NCI-H146 treated with DMSO at 0.1 percent for 48 hours (cell line): ENCODE results near the gene AFAP1L2.
"Not testable (repeated sequence)": the region's sequence is repeated elsewhere in the genome, so short reads cannot be mapped to it uniquely, and the experiment has no call there.

Source experiments
- DNase-seq: peaks from one replicate; lab custom pipeline; 2025; ENCODE audit not compliant: unreplicated experiment; lab: John Stamatoyannopoulos, UW

AFAP1L2 gene

DNA sequence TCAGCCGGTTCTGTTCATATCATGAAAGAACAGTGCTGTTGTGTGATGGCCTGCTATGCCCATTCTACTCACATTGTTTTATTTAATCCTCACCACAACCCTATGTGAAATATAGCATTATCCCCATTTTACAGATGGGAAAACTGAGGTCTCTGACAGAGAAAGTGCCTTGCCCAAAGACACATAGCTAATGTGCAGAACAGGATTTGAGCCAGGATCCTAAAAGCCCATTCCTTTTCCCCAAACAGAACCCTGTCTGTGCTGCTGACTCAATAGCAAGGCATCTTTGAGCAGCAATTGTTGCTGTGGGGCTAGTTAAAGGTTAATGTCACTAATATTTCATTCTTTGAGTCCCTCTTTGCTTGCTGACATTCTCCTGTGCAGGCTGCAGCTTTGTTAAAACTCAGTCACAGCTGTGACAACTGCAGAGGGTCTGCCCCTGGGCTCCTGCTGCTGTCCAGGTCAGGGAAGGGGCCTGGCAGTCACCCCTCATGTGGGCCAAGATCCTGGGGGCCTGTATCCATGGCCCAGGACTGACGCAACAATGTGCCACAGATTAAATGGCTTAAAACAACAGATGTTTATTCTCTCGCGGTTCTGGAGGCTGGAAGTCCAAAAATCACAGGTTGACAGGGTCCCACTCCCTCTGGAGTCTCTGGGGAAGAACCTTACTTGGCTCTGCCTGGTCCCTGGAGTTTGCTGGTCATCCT is 40.4 kb downstream of the AFAP1L2 start:
- DNase-seq = no peak

DNA sequence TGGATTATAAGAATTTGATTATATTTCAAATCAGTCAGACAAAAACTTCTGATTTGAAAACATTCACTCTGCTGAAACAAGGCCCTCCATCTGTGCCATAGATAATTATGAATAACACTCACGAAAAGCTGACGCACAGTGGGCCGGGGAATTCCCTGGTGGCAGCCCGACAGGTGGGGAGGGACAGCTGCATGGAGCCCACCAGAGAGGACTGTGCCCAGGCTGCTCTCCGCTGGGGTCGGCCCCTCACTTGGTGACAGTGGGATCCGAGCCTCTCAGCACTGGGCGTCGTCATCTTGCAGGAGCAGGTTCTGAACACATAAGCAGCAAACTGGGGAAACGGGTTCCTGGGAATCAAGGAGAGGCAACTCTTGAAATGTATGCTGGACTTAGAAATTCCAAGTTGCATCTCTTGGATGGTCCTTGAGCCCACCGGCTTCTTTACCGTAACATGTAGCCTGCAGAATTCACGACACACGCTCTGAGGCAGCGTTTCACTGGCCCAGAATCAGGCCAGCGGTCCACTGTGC is 41.4 kb downstream of the AFAP1L2 start:
- no peak for DNase-seq

DNA sequence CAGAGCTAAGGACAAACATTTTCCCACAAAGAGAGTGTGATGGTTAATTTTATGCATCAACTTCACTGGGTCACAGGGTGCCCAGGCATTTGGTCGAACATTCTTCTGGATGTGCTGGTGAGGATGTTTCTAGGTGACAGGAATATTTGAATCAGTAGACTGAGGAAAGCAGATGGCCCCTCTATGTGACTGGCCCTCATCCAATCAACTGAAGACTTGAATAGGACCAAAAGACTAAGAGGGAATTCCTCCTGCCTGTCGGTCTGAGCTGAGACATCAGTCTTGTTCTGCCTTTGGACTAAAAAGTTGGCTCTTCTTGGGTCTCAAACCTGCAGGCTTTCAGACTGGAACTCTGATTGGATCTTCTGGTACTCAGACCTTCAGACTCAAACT is 44.4 kb downstream of the AFAP1L2 start:
- DNase-seq = no peak

DNA sequence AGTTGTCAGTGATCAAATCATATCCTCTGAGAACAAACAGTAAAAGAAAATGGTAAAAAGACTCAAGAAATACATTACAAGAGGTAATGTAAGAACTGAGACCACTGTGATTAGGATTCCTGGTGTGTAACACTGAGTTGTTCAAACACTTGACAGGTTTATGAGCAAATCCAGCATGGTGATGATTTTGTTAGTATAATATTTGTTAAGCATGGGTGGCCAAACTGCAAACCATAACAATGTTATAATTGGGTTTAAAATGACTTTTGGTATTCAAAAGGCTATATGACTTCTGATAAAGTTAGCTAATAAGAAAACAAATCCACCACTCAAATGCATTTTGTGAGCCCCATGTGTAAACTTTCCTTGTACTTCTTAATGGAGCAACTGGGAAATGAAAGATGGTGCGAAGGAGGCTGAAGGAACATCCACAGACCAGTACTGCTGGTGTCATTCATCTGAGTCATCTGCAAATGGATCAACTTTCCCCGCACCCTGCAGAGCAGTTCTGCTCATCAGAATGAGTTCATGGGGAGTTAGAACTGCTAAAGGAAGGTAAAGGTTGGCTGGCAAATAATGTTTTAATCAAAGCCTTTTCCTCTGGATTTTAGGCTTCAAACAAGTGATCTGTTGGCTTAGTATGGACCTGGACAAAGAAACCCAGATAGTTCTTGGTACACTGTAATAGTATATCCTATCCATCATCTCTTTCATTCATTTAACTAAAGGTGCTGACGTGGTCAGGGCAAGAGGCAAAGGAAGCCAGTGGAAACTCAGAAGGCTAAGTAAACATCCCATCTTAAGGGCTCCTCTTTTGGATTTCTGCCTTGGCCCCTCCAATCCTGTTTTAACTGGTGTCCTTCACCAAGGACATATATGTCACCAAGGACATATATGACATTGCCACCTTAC is 45.0 kb downstream of the AFAP1L2 start:
- DNase-seq = no peak

DNA sequence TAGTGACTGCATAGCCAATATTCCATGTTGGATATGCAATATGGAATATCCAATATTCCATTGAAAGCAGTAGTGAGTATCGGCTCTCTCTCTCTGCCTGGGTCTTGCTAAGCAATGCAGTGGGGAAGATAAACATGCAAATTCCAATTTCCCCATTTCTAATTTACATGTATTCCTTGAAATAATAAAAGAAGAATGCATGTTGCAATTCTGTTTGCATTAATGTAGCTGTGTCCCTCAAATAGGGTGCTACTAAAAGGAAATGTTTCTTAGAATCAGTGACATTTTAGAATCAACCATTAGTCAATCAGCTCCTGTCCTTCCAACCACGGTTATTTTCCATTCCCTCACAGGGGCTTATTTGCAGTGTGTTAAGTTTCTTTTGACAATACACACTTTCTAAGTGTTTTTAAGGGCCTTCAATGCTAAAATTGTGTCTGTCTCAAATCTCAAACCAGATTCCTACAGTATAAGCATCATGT is 46.7 kb downstream of the AFAP1L2 start:
- no peak for DNase-seq

DNA sequence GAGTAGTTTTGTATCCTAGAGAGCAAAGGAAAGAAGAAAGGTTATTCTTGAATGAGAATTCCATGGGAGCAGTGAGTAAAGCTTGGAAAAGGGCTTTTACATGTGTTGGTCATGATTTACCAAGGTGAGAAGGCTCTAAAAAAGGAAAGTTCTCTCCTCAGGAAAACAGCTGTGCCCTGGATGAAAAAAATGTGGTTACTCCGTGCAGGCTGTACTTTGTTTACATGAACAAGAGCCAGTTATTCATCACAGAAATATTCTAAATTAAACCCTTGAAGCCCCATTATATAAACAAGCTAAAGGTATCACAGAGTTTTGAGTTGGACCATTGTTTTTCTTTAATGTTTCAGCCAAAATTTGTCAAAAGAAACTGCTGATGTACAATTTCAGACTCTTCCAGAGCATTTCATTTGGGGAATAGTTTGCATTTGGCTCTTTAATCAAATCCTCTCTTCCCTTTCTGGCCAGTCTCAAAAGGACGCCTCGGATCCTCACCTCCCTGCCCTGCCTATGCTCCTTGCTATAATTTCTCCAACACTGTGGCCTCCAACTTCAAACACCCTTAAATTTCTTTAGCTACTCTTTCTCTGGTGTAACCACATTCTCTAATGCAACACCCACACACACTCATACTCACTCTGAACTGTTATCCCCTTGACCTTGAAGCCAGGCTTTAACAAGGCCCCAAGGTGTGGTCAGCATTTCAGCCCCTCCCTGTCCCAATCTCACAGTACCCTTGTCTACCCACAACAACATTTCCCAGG is 47.4 kb downstream of the AFAP1L2 start:
- no peak for DNase-seq

DNA sequence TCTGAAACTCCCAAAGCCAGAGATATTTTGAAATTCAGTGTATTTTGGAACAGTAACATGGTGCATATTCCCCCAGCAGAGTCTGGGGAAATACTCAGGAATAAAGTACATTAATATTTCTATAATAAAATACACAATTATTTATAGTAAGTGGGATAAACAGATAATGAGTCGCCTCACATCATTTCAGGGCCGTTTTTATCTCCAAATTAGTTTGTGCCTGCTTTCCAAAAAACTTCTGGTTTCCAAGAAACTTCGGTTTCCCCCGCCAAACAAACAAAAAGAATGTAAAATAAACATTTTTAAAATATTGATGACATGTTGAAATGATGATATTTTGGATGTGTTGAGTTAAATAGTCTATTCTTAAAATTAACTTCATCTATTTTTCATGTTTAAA is 48.2 kb downstream of the AFAP1L2 start:
- no peak for DNase-seq

DNA sequence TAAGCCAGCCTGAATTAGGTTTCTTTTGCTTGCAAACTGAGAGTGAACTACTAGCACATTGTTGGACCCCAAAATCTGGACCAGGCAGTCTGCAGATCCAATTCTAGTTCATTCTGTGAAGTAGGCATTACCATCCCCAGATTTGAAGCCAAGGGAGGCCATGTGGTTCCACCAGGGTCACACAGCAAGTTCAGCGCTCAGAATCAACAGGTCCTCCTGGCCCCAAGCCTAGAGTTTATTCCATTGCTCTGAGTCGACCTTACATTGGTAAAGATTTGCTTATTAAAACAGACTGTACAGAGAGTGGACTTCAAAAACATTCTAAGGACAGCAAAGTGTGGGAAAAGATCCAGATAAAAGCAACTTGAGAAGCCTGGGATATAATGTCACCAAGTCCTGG is 50.9 kb downstream of the AFAP1L2 start:
- no peak for DNase-seq

DNA sequence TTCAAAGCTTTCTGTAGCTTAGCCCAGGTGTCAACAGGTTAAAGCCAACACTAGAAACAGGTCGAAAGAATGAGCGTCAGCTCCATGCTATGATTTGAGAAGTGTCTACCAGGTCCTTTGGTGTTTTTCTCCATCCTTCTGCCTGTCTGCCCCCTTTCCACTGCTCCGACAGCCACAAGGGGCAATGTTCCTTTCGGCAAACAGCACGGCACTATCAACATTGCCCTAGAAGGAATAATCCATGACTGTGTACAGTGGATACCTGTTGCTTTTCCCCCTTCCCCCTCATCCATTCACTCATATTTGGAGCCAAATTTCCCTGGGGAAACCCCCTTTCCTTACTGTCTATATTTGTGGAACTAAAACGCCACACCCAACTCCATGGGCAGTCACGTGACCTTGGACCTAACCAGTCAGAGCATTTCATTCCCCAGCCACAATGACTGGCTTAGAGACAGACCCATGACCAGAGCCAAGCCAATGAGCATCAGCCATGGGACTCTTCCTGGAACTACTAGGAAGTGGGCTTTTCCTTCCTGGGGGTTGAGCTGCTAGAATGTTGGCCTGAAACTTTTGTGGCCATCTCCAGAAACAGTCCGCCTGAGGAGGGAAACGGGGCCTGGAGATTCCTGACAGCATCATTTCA is 51.5 kb downstream of the AFAP1L2 start:
- no peak for DNase-seq

DNA sequence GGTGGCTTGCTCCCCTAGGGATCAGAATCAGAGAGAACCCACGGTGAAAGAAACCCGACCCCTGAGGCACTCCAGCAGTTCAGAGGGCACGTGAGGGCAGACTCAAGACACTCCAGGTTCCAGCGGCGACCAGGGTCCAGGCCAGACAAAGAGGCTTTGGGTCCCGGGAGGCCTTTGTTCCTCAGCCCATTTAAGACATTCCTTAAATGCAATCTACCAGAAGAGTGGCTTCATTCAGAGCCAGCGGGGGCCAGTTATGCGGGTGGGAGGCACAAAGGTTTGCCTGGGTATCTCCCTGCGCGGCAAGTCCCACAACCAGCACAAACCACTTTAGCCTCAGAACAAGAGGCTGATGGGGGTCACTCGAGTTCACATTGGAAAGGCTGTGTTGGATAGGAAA is 53.6 kb downstream of the AFAP1L2 start:
- no peak for DNase-seq

DNA sequence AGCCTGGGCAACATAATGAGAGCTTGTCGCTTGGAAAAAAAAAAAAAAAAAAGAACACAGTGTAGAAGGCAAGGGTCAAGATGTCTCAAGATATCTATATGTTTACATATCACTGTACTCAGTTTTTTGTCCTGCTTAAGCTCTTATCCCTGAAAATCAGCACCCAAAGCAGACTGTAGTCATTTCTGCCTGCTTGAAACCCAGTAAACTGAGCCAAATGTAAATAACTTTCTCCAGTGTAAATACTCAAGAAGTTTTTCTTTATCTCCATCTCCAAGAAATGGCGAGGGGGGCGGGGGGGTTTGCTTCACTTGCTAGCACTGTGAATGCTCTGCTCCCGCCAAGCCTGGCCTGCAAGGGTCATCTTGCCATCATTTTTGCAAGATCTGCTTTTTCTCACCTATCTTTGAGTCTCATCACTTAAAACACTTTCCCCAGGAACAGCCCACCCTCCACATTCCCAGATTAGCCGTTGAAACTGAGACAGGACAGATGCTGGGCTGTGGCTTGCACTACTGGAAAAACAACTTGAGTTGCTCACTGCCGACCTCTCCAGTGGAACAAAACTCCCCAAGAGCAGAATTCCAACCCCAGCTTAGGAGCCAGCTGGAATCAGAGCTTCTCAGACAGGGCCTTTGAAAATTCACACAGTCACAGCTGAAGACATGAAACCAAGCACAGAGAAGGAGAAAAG is 54.6 kb downstream of the AFAP1L2 start:
- DNase-seq = no peak

DNA sequence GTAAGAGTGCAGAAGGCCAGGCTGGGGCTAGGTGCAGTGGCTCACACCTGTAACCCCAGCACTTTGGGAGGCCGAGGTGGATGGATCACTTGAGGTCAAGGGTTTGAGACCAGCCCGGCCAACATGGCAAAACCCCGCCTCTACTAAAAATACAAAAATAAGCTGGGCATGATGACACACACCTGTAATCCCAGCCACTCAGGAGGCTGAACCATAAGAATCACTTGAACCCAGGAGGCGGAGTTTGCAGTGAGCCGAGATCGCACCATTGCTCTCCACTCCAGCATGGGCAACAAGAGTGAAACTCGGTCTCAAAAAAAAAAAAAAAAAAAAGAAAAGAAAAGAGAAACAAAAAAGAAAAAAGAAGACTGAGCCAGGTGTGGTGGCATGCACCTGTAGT is 55.2 kb downstream of the AFAP1L2 start:
- DNase-seq = not testable (repeated sequence)

DNA sequence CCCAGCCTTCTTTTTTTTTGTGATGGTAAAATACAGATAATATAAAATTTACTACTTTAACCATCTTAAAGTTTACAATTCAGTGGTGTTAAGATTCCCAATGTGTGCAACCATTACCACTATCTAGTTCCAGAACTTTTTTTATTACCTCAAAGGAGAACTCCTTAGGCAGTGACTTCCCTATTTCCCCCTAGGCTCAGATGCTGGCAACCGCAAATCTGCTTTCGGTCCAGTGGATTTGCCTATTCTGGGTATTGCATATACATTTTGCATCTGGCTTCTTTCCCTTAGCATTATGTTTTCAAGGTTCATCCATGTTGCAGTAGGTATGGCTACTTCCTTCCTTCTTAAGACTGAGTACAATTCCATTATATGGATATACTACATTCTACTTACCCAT is 56.5 kb downstream of the AFAP1L2 start:
- DNase-seq = no peak

DNA sequence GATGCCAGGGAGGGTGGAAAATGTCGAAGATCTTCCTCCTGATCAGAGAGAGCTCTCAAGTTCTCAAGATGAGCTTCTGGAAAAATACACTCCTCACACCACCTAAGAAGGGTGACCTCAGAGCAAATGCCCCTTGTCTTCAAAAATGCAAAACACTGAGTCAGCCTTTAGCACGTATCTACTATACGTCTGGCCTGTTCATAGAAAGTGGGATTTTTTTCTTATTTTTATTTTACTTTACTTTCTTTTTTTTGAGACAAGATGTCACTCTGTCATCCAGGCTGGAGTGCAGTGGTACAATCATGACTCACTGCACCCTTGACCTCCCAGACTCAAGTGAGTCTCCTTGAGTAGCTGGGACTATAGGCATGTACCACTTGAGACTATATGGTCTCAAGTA is 57.1 kb downstream of the AFAP1L2 start:
- DNase-seq = no peak

DNA sequence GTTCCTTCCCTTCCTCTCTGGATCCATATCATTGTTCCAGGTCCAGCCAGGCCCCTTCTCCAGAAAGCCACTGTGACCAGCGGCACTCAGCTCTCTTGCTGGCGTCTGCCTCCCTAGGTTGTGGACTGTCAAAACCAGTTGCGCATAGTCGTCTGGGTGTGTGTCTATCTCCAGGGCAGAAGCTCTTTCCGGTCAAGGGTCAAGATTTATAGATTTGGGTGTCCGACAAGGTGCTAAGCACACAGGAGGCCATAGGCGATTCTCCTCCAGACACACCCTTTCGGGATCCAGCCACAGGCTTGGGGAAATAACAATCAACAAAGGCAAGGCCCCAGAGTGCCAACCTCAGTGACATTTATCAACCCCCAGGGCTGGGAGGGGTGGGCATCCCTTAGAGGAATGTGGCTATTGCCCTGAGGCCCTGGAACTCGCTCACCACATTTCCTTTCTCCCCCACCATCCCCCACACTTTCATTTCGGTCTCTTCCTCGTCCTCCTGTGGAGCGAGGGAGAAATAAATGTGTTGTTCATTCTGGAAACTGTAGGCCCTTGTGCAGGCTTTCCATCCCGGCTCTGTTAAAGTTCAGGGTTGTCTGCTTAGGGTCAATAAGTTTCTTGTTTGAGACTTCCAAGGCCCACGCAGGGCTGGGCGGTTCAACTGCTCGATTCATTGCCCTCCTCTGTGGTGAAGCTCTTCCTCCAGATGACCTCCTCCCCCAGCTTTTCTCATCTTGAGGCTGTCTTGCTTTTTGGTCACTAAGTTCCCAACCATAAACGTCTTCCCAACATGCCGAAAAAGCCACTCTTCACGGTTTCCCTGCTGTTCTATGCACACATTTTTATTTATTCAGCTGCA is 57.9 kb downstream of the AFAP1L2 start:
- no peak for DNase-seq

DNA sequence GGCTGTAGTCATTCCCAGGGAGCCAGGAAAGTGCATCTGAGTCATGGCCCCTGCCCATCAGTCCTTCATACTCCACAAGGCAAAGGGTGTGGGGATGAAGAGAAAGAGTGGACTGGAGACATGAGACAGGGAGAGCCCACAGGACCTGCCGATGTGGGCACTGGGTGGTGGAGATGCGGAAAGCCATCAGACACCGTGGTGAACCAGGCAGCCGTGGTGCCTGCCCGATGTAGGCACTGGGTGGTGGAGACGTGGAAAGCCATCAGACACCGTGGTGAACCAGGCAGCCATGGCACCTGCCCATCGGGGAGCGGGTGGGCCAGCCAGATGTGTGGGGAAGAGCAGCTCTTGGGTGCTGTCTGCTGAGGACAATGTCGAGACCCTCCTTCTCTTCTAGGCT is 58.6 kb downstream of the AFAP1L2 start:
- no peak for DNase-seq

DNA sequence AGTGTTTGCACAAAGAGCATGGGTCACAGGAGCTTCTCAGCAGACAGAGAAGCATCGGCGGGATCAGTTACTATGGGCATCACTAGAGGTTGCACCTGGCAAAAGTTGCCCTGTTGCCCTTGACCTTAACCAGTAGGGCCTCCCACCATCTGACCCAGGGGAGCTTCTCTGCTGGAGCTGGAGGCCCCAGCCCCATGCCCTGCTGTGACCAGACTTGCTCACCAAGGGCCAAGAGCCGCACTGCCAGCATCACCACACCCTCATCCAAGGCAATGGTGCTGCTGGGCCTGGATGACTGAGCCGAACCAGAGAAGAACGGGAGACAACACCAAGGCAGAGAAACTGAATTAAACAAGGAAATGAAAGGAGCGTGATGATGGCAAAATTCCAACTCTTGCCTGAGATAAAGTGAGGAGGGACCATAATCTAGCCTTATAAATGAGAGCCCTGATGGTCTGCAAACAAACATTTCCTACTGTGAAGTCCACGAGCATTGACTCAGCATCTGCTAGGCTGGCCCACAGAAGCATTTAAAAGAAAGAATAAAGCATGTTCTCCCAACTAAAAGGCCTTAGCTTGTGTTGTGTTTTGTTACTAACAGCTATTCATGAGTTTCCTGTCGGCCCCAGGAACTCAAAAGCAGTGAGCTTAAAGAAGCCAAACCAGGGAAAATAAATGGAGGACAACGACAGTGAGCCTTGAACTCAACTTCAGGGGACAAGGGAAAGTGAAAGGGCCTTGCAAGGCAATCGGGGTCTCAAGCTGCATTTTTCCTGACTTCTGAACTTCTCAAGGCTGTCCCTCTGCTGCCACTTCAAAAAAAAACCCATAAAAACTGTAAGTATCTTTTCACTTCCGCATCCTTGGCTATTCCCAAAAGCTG is 60.4 kb downstream of the AFAP1L2 start:
- DNase-seq = peak; percentile 77

DNA sequence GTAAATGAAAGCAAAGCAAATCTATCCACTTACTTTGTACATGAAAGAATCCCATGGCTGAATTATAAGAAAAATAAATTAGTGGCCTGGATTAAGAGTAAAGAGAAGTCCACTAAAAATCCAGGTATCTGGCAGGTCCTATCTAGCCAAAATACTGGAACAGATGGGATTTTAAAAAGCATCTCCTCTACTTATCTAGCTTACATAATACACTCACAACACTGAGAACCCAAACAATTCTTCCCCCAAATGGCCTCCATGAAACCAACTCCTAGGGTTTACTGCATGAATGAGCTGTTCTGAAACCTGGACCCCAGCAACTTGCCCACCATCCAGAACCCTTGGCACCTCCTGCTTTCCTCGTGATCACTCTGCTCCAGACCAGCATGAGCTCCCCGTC is 61.3 kb downstream of the AFAP1L2 start:
- no peak for DNase-seq
